NCI-H446 (cell line): ENCODE data around the gene KRTAP10-4.
"Not testable (repeated sequence)": the region's sequence is repeated elsewhere in the genome, so short reads cannot be mapped to it uniquely, and the experiment has no call there.

Experiments used
- DNase-seq, 2 experiments: peaks; one replicate each; lab custom pipeline; 2025; lab: John Stamatoyannopoulos, UW

The KRTAP10-4 gene

GRCh38 chr21:44579056-44579832 is 5.7 kb downstream of the KRTAP10-4 start:
- no peak for DNase-seq

- no peak for DNase-seq
Observed at GRCh38 chr21:44579833-44580144, 6.3 kb downstream of the KRTAP10-4 start.

DNA sequence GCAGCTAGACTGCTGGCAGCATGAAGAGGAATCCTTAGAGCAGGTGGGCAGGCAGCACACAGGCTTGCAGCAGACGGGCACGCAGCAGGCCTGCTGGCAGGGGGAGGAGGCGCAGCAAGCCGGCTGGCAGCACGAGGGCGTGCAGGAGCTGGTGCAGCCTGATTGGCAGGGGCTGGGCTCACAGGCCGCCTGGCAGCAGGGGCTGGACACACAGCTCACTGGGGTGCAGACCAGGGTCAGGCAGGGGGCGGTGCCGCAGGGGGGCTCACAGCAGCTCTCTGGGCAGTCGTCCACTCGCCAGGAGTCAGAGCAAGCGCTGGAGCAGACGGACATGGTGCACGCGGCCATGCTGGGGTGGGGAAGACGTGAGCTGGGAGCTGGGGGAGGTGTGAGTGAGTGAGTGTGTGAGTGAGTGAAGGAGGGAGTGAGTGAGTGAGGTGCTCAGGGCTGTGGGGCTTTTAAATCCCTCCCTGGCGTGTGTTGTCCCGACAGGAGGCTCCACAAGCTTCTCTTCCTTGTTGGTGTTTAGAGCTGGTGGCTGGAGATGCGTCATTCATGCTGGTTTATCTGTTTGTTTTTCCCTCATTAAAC is 6.8 kb downstream of the KRTAP10-4 start, which contains the start of gene KRTAP10-5:
Gene KRTAP10-5 (minus strand): TSS at position 374 of the 591 bp plus-strand sequence. CDS start 26 bp downstream, at position 348.
- not testable (repeated sequence) for DNase-seq

DNA sequence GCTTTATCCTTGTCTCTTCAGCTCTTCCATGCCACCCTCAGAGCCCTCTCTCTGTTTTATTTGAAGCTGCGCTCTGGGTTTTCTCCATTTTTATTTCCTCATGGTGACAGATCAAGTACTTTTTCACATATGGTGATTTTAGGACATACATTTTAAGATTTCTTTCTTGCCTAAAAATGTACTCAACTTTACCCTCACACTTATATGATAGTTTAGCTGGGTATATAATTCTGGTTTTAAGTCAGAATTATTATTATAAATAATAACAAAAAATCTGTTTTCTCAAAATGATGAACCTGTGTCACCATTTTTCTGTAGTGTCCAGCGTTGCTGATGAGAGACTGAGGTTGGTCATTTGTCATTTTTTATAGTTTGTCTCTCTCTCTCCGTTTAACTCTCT is 7.6 kb downstream of the KRTAP10-4 start:
- DNase-seq: no peak

- no peak for DNase-seq
Observed at GRCh38 chr21:44582055-44582454, 8.5 kb downstream of the KRTAP10-4 start.

DNA sequence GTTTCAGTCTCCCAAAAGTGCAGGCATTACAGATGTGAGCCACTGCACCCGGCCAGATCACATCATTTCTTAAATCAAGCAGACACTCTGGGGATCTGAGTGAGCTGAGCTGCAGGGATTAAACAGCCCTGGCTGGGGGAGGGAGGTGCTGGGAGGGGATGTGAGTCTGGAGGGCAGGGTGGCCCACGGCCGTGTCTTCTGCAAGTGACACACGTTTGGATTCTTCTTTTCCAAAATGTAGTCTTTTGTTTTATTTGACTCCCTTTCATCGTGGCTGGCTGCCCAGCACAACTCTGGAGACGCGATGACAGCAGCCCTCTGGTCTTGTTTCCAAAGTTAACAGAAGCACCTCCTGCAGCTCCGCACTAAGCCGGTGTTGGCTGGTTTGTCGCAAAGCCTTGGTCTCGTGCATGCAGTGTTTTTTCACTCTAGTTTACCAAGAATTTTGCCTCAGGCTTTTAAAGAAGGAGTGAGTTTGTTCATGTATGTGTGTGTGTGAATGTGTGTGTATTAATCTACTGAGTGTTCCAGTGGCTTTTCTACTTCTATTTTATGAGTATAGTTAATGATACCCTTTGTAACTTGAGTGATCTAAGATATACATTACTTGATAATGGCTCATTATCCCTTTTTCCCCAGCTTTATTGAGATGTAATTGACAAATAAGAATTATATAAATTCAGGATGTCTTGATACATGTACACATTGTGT is 9.7 kb downstream of the KRTAP10-4 start:
- no peak for DNase-seq

- DNase-seq: no peak
Observed at GRCh38 chr21:44583800-44584147, 10.2 kb downstream of the KRTAP10-4 start.

- DNase-seq: no peak
Observed at GRCh38 chr21:44585892-44586291, 12.4 kb downstream of the KRTAP10-4 start.

- no peak for DNase-seq
Observed at GRCh38 chr21:44589094-44589493, 15.6 kb downstream of the KRTAP10-4 start.

- DNase-seq: no peak
Observed at GRCh38 chr21:44589586-44590305, 16.2 kb downstream of the KRTAP10-4 start.

- no peak for DNase-seq
Observed at GRCh38 chr21:44590311-44590721, 16.8 kb downstream of the KRTAP10-4 start.

DNA sequence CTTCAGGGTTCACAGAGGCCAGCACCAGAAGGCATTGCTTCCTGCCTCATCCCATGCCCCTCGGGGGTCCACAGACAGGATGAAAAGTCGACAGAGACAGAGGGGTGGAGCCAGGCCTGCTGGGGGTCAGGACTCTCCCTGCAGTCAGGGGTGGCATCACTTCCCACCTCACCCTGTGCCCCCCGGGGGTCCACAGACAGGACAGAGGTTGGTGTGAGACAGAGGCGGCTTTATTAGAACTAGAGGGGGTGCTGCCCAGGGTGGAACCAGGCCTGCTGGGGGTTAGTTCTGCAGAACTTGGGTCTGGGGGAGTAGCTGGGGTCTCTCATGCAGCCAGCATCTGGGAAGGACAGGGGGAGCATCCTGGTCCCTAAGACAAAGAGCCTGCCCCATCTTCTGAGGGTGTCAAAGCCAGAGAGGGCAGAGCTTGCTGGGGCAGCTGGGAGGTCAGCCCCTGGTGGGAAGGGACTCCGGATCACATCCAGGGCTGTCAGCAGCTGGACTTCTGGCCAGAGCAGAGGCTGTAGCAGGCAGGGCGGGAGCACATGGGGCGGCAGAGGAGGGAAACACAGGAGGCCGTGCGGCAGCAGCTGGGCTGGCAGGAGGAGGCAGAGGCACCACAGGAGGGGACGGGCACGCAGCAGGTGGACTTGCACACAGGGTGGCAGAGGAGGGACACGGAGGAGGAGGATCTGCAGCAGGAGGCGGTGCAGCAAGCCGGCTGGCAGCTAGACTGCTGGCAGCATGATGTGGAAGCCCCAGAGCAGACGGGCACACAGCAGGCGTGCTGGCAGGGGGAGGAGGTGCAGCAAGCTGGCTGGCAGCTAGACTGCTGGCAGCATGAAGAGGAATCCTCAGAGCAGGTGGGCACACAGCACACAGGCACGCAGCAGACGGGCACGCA is 17.6 kb downstream of the KRTAP10-4 start:
- DNase-seq: not testable (repeated sequence)

GRCh38 chr21:44591801-44592130 is 18.2 kb downstream of the KRTAP10-4 start:
- DNase-seq: not testable (repeated sequence)

GRCh38 chr21:44592446-44593311 is 19.1 kb downstream of the KRTAP10-4 start, which contains the start of gene KRTAP10-6:
Gene KRTAP10-6 (minus strand): TSS chr21:44592505. CDS start chr21:44592484, 21 bp downstream.
- DNase-seq: no peak

- DNase-seq: no peak
Observed at GRCh38 chr21:44593598-44594405, 20.3 kb downstream of the KRTAP10-4 start.

DNA sequence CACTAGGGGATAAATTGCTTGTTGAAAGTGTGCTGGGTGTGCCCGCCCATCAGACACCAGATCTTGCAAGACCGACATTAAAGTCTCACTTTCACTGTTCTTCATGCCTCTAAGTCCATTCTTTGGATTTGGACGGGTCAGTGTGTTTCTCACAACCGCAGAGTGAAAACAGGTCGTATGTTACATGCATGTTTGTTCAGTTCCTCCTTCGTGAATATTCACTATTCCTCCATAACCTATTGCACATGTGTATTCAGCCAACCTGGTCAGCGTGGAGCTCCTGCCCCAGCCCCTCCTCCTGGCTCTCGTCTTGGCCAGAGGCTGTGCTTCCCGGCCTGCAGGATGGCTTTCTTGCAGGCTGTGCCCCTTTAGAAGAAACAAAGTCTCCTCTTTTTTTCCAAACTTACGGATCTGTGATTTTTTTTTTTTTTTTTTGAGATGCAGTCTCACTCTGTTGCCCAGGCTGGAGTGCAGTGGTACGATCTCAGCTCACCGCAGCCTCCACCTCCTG is 20.9 kb downstream of the KRTAP10-4 start:
- no peak for DNase-seq

DNA sequence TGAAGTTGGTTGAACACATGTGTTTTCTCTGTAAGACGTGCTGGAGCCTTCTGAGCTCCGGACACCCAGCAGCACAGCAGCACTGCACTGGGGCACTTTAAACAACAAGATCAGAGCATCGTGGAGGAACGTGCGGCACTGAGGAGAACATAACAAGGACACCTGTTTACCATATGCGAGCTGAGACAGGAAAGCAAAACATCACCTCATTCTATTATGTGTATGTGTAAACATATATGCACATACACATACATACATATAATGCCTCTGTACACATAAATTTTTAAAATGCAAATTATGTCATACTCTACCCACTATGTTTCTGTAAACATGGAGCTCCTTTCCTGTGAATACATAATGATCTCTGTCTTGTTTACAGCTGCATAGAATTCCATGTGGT is 22.0 kb downstream of the KRTAP10-4 start:
- no peak for DNase-seq

GRCh38 chr21:44596068-44596725 is 22.7 kb downstream of the KRTAP10-4 start:
- DNase-seq: no peak

DNA sequence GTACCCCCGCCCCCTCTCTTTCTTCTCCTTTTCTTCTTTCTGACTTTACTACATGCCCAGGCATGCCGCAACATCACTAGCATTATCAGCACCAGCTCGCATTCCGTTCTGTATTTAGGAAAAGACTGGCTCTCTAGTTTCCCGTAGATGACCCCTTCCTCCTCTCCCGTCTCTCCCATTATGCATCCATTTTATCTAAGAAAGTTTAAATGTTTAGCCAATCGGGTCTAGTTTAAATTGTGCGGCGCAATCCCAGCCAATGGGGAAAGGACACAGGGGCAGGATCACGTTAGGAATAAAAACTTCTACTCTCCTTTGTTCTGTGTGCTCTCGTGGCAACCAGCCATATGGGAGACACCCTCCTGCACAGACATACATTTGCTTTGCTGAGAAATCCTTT is 24.5 kb downstream of the KRTAP10-4 start:
- DNase-seq: no peak
